Astrocyte of the spinal cord (primary cell): Measurements from ENCODE around the gene P3R3URF.

Experiments
- DNase-seq: peaks from one replicate; pipeline ENCODE4 v3.0.0; 2011; ENCODE audit warnings: low read depth, low spot score
- H3K4me3 ChIP-seq: 2 replicates; pipeline ENCODE4 v1.5.1; 2011; ENCODE audit warnings: low read depth, mild to moderate bottlenecking, low read length, moderate library complexity
- in situ Hi-C: cut with HindIII; loops from 2 replicates; pipeline ENCODE4 v1.10.0; 2017; ENCODE audit warnings: low sequenced_read_pairs
- TF ChIP-seq, protein P1 (sequence below): IDR thresholded peaks from 2 replicates; pipeline ENCODE4 v1.5.1; 2012; ENCODE audit warnings: low read depth, mild to moderate bottlenecking, low read length, inconsistent platforms

P3R3URF gene

DNA sequence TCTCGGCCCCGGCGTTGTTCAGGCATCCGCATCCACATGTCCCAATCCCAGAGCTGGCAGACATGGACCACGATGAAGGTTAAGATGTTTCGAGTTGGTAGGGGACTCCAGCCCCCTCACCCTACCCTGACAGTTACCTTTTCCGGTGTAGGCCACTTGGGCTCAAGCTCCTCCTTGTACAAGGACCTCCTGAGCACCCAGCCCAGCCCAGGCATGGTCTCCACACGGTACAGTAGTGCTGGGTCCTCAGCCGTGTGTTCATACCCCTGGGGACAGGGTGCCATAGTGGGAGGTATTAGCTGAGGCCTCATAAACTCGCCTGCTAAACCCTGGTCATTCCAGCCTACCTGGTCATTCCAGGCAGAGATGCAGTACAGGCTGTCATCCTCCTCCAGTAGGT is 15.9 kb upstream of the P3R3URF start:
- H3K4me3 ChIP-seq, result no peak overlapping the region
- in situ Hi-C loops, result no loop called here
- TF ChIP-seq, protein P1, sequence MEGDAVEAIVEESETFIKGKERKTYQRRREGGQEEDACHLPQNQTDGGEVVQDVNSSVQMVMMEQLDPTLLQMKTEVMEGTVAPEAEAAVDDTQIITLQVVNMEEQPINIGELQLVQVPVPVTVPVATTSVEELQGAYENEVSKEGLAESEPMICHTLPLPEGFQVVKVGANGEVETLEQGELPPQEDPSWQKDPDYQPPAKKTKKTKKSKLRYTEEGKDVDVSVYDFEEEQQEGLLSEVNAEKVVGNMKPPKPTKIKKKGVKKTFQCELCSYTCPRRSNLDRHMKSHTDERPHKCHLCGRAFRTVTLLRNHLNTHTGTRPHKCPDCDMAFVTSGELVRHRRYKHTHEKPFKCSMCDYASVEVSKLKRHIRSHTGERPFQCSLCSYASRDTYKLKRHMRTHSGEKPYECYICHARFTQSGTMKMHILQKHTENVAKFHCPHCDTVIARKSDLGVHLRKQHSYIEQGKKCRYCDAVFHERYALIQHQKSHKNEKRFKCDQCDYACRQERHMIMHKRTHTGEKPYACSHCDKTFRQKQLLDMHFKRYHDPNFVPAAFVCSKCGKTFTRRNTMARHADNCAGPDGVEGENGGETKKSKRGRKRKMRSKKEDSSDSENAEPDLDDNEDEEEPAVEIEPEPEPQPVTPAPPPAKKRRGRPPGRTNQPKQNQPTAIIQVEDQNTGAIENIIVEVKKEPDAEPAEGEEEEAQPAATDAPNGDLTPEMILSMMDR, result no peak

DNA sequence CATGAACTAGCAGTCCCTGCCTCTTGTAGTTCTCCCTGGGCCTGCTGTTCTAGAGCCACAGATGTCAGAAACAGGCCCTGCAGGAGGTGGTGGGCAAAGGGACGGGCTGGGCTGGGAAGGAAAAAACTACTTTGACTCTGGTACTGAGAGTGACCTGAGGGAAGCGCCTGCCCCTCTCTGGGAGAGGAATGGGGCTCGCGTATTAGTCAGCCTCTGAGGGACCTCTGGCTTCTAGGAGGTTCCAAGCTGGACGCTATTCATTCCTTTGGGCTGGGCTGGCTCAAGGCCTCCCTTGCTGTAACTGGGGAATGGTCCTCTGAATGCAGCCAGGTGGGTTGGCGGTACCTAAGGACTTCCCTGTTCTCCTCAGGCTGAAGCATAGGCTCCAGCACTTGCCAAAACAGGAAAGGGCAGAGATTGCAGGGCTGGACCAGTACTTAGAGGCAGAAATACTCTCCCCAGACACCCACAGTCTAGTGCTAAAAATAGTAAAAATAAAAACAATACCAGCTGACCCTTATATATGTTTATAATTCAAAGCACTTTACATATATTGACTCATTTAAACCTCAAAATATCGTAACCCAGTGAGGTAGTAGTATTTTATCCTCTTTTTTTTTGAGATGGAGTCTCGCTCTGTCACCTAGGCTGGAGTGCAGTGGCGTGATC is 14.9 kb upstream of the P3R3URF start:
- TF ChIP-seq, protein P1, result no peak
- no peak for DNase-seq
- no peak overlapping the region for H3K4me3 ChIP-seq
- in situ Hi-C loops, result no loop called here

More for the DNA sequence above, 15.9 kb upstream of the P3R3URF start:
- no peak for DNase-seq

DNA sequence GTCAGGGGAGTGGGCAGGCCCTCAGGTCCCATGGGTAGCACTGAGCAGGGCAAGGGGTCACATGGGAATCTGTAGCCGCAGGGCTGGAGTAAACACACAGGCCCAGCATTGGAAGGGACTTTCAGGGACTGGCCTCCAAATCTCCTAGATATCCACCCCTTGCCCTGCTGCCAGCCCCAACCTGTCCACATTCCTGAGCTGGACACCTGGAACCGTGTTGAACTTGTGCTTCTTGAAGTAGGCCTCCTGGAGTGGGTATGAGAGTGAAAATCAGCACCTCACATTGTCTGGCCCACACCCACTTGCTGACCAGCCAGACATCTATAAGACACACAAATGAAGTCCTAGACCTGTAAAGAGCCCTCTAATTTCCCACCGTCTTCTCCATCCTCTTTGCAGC is 14.3 kb upstream of the P3R3URF start:
- in situ Hi-C loops, result no loop called here
- no peak overlapping the region for H3K4me3 ChIP-seq
- DNase-seq, result no peak
- TF ChIP-seq, protein P1, result no peak

DNA sequence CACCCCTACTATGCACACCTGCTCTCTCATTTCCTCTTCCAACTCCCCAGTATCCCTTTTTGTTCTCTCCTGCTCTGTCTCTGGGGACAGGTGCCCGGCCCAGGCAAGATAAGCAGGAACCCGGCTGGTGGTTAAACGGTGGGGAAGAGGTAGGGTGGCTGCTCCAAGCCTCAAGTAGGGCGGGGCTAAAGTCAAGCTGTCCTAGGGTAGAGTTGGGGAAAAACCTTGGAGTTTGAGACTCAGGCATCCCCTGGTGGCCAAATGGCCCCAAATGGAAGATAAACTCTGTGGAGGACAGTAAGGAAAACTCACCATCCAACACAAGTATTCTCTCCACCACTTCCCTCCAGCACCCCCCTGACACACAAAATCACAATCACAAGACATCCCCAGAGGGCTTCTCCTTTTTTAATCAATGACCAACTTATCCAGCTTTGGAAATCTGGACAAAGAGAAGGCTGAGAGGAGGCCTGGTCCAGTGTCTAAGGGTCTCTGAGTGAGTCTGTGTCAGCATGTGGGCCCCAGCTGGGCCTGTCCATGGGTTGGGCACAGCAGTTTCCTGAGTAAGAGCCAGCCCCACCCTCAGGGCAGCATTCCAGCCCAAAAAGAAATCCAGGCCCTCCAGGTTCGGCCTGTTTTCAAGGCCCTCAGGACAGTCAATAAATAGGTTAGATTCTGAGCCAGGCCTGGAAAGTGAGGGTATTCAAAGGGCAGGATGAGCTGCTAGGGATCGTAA is 12.2 kb upstream of the P3R3URF start:
- H3K4me3 ChIP-seq, result no peak overlapping the region
- in situ Hi-C loops, result no loop called here
- no peak for DNase-seq
- TF ChIP-seq, protein P1, result no peak

DNA sequence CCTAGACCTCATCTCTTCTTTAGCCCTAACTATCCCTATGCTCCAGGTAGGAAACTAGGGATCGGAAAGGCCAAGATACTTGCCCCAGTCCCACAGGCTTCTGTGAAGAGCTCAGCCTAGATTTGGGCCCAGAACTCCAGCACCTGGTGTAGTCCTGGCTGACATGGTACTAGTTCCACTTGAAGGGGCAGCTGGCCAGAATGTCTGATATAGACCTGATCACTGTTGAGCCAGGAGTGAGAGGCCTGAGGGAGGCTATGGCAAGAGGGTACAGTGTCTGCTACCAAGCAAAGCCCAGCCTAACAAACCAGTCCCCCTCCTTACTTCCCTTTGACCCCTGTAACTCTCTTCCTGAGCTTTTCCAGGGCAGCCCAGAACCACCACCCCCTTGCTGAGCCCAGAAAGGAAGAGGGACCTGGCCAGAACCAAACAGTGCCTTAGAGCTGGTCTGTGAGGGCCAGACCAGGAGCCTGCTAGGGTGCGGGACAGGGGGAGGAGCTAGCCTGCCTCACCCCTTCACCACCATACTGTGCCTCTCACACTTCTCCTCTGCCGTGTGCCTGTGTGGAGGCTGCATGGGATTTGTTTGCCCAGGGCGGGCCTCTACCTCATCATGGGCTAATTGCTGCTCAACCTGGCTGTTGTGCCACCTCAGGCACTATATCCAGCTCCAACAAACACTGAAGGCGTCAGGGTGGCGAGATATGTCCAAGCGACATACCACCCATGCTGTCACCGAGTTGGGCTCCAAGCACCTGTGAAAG is 11.0 kb upstream of the P3R3URF start:
- DNase-seq, result no peak
- TF ChIP-seq, protein P1, result no peak
- no peak overlapping the region for H3K4me3 ChIP-seq
- in situ Hi-C loops, result no loop called here

DNA sequence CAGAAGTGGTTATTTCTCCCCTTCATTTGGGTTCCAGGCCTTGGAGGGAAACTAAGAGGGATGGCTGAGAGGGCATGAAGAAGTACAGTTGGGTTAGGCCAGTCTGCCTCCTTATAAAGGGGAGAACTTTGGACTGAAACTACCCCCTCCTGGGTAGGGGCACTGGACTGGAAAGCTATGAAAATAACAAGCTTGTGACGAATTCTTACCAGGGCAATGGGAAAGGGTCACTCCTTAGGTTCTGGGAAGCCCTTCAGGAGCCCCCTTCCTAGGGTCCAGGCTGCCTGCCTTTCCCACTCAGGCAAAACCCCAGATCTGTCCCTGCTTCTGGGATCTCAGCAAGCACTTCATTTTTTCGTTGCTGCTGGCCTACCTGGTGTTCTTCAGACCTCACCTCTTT is 9.8 kb upstream of the P3R3URF start:
- TF ChIP-seq, protein P1, result no peak
- DNase-seq, result no peak
- no peak overlapping the region for H3K4me3 ChIP-seq
- in situ Hi-C loops, result no loop called here
